Esophagus muscularis mucosa (tissue), 4 donors: Measurements from ENCODE around the gene URB1. TPM values are rescaled to one million over a fixed set of nuclear protein-coding genes. Genes with fewer than 3 reads are reported as not detected.
"Not testable (repeated sequence)": the region's sequence is repeated elsewhere in the genome, so short reads cannot be mapped to it uniquely, and the experiment has no call there.

ENCODE experiments used
- DNase-seq: peaks from one replicate; pipeline ENCODE4 v3.0.0-alpha.2; 2017; ENCODE audit errors: extremely low spot score
- H3K27ac ChIP-seq, 4 donors: fragments of 200-600 bp; sonication (generic); replicated peaks in 1 of 4; 1 replicate in 3 of 4; 2 replicates in 1 of 4; pipeline ENCODE4 v1.5.1; 2016 to 2019; ENCODE audit warnings: mild to moderate bottlenecking in 1 of 4
- H3K27me3 ChIP-seq, 4 donors: fragments of 200-600 bp; sonication (generic); one replicate each; pipeline versions ENCODE4 v1.5.1 to v1.6.0; 2016 to 2019
- H3K36me3 ChIP-seq, 4 donors: fragments of 200-600 bp; sonication (generic); one replicate each; pipeline ENCODE4 v1.5.1; 2016 to 2019
- H3K4me1 ChIP-seq, 4 donors: fragments of 200-600 bp; sonication (generic); one replicate each; pipeline ENCODE4 v1.5.1; 2016 to 2019
- H3K4me3 ChIP-seq, 4 donors: fragments of 200-600 bp; sonication (generic); 1 replicate in 2 of 4; 2 replicates in 2 of 4; pipeline ENCODE4 v1.5.1; 2016 to 2019; ENCODE audit warnings: mild to moderate bottlenecking in 4 of 4, moderate library complexity in 1 of 4
- H3K9me3 ChIP-seq, 4 donors: fragments of 200-600 bp; sonication (generic); 1 replicate in 3 of 4; 2 replicates in 1 of 4; pipeline ENCODE4 v1.5.1; 2016 to 2019
- EP300 ChIP-seq: sonication (generic); formaldehyde crosslinking; IDR thresholded peaks from one replicate; pipeline ENCODE4 v1.6.1; 2017; ENCODE audit warnings: antibody characterized with exemption
- POLR2A ChIP-seq: fragments of 450-650 bp; IDR thresholded peaks from one replicate; pipeline ENCODE4 v1.6.1; 2017; ENCODE audit warnings: antibody characterized with exemption, moderate library complexity, mild to moderate bottlenecking, low read depth
- POLR2AphosphoS5 ChIP-seq, 2 donors: sonication (generic); formaldehyde crosslinking; IDR thresholded peaks; one replicate each; pipeline ENCODE4 v1.6.1; 2017; ENCODE audit warnings: antibody characterized with exemption in 2 of 2
- WGBS: methylation state at CpG from one replicate; pipeline ENCODE4 v1.1.5; 2018; 5-methylcytosine and 5-hydroxymethylcytosine counted together
- intact Hi-C: fragments of 100-400 bp; cut with DNase I; formaldehyde crosslinking; loops from one replicate; pipeline ENCODE4 v1.15.1; 2023
- total RNA-seq, 4 donors: library from RNA; depleted of rRNA; stranded (reverse); fragments of >200 nt; gene quantifications; one replicate each; pipeline versions ENCODE4 v1.1.0 to v1.2.1, GENCODE V29; 2016
- TF ChIP-seq, protein P1 (sequence below), 3 experiments: fragments of 200-600 bp in 2 of 3; fragments of 450-650 bp in 1 of 3; sonication (generic) in 2 of 3; IDR thresholded peaks; one replicate each; pipeline ENCODE4 v1.5.1; 2017 to 2019; ENCODE audit warnings: antibody characterized with exemption in 3 of 3, mild to moderate bottlenecking in 2 of 3, moderate library complexity in 1 of 3

Gene URB1
- total RNA-seq, 4 donors from 2014 or later = 14.1 to 31.0 (median 22.4) TPM

- peak overlapping the region; percentile 73 to 98 (median 96) for H3K4me3 ChIP-seq
- peaks cover 0 to 12% (median 3%) of the 10 kb centered on the region in 4 donors for H3K36me3 ChIP-seq
- no peak for TF ChIP-seq POLR2A
- no peak for TF ChIP-seq EP300
- no peak for TF ChIP-seq POLR2AphosphoS5 (IDR thresholded peaks at IDR 0.05)
- TF ChIP-seq, protein P1, sequence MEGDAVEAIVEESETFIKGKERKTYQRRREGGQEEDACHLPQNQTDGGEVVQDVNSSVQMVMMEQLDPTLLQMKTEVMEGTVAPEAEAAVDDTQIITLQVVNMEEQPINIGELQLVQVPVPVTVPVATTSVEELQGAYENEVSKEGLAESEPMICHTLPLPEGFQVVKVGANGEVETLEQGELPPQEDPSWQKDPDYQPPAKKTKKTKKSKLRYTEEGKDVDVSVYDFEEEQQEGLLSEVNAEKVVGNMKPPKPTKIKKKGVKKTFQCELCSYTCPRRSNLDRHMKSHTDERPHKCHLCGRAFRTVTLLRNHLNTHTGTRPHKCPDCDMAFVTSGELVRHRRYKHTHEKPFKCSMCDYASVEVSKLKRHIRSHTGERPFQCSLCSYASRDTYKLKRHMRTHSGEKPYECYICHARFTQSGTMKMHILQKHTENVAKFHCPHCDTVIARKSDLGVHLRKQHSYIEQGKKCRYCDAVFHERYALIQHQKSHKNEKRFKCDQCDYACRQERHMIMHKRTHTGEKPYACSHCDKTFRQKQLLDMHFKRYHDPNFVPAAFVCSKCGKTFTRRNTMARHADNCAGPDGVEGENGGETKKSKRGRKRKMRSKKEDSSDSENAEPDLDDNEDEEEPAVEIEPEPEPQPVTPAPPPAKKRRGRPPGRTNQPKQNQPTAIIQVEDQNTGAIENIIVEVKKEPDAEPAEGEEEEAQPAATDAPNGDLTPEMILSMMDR (IDR thresholded peaks at IDR 0.05) = no peak
- H3K27me3 ChIP-seq = peaks cover 0 to 4% (median 0%) of the 10 kb centered on the region in 4 donors
- WGBS = 60% methylated on average over 9 of the region's 9 CpGs
- intact Hi-C loops = no loop called here
- H3K4me1 ChIP-seq = peaks cover 20 to 35% (median 31%) of the 10 kb centered on the region in 4 donors
- no peaks in the 10 kb centered on the region for H3K9me3 ChIP-seq
- H3K27ac ChIP-seq = peak overlapping the region; percentile 82 to 90 (median 86)
- DNase-seq = no peak
Observed at GRCh38 chr21:32393677-32394001, 827 bp upstream of the URB1 start.

DNA sequence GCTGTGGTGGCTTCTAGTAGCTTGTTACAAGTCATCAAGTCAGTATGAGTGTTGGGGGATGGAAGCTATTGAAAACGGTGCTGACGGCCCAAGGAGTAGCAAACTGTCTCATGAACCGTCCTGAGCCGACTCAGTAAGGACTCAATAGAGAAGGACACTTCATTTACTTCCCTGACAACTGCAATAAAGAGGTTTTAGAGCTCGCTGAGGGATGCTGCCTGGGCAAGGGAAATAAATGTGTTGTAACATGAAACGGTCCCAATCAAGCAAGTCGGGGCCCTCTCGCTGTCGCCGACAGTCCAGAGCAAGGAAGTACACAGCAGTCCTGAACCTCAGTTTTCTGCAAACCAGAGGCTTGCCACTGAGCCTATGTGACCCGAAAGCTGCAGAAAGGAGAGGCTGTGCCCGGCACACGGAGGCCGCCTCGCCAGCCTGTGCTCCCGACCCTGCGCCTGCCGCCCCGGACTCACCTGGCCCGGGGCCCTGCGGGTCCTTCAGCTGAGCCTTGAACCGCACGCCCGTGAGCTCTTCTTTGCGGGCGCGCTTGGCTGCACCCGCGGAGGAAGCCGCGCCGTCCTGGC, 423 bp downstream of the URB1 start:
- no peak for TF ChIP-seq EP300
- 1% methylated on average over 13 of the region's 32 CpGs for WGBS
- intact Hi-C loops = no loop called here
- H3K36me3 ChIP-seq = peaks cover 0 to 19% (median 3%) of the 10 kb centered on the region in 4 donors
- no peaks in the 10 kb centered on the region for H3K27me3 ChIP-seq
- no peak for DNase-seq
- no peaks in the 10 kb centered on the region for H3K9me3 ChIP-seq
- peak overlapping the region; percentile 73 to 98 (median 96) for H3K4me3 ChIP-seq
- peak overlapping the region; percentile 8 to 90 (median 84) for H3K27ac ChIP-seq
- peaks cover 22 to 46% (median 33%) of the 10 kb centered on the region in 4 donors for H3K4me1 ChIP-seq

GRCh38 chr21:32391755-32392154, 1.1 kb downstream of the URB1 start:
- TF ChIP-seq POLR2A (no peak), POLR2AphosphoS5 (IDR thresholded peaks at IDR 0.05) (no peak), EP300 (no peak)
- TF ChIP-seq, protein P1 (IDR thresholded peaks at IDR 0.05) = no peak
- WGBS = 67% methylated on average over 4 of the region's 4 CpGs
- Histone ChIP-seq H3K36me3 (peaks cover 0 to 19% (median 3%) of the 10 kb centered on the region in 4 donors), H3K27ac (no peak overlapping the region), H3K4me1 (peaks cover 28 to 51% (median 39%) of the 10 kb centered on the region in 4 donors), H3K9me3 (no peaks in the 10 kb centered on the region), H3K27me3 (no peaks in the 10 kb centered on the region), H3K4me3 (peak overlapping the region; percentile 73 to 98 (median 96))
- intact Hi-C loops = no loop called here
- DNase-seq = no peak

GRCh38 chr21:32390537-32391224, 2.1 kb downstream of the URB1 start:
- H3K27ac ChIP-seq, H3K4me3 ChIP-seq, H3K9me3 ChIP-seq, DNase-seq, H3K27me3 ChIP-seq, intact Hi-C loops: not testable (repeated sequence)
- Histone ChIP-seq H3K4me1 (peaks cover 38 to 62% (median 50%) of the 10 kb centered on the region in 4 donors), H3K36me3 (peaks cover 0 to 19% (median 3%) of the 10 kb centered on the region in 4 donors)
- WGBS = 89% methylated on average over 9 of the region's 11 CpGs

DNA sequence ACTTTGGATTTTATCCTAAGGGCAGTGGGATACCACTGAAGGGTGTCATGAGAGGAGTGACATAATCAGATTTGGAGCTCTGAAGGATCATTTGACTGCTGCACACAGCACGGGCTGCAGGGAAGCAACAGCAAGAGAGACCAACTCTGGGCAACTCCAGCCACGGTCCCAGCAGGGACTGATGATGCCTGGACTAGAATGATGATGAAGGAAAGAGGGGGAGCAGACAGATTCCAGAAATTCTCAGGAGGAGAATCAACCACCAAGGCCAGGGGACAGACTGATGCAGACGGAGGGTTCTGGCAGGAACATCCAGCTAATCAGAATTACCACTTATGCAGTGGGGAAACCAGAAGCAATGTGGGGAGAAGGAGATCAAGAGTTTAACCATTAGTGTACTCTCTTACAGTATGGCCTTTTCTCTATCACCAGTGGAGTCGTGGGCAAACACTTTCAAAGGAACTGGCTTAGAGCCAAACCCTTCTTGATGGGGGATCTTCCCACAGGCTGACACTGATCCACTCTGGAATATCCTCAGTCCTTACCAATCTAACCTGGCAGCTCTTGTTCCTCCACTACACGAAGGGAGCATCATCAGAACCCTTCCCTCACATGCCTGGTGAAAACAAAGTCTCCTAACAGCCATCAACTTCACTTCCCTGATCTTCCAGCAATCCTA, 3.3 kb downstream of the URB1 start:
- Histone ChIP-seq H3K27ac (no peak overlapping the region), H3K4me1 (peaks cover 41 to 62% (median 52%) of the 10 kb centered on the region in 4 donors), H3K36me3 (peaks cover 1 to 26% (median 6%) of the 10 kb centered on the region in 4 donors), H3K4me3 (no peak overlapping the region), H3K9me3 (no peaks in the 10 kb centered on the region), H3K27me3 (no peaks in the 10 kb centered on the region)
- no peak for DNase-seq
- WGBS = 72% methylated on average over 5 of the region's 5 CpGs
- TF ChIP-seq EP300 = no peak
- TF ChIP-seq POLR2AphosphoS5 (IDR thresholded peaks at IDR 0.05) = no peak
- TF ChIP-seq, protein P1 (IDR thresholded peaks at IDR 0.05) = no peak
- TF ChIP-seq POLR2A = no peak
- intact Hi-C loops = no loop called here
